ENCODE results near the gene CELF2. TPM values are rescaled to one million over a fixed set of nuclear protein-coding genes. Genes with fewer than 3 reads are reported as not detected.

CELF2 gene
- total and polyA plus RNA-seq, 2 experiments from 2014 or later = 16.6 to 26.9 TPM

DNA sequence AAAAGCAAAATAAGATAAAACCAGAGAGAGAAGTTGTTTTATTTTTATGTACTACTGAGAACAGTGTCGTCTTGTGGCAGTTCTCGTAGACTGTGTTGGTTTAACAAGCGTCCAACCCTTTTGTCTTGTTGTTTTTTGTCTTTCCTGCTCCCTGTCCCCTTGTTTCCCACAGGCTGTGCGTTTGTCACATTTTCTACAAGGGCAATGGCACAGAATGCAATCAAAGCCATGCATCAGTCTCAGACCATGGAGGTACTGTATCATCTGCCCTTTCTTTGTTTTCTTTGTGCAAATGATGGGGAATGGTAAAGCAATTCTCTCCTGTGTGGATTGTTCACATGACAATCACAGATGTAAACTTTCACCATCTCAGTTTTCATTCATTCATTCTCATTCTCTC lies 248.8 kb downstream of the CELF2 start:
- 78% methylated on average over 4 of the region's 4 CpGs for WGBS (ENCODE audit: low lambda C conversion rate, missing lambda C conversion rate)
- TF ChIP-seq, protein P1, sequence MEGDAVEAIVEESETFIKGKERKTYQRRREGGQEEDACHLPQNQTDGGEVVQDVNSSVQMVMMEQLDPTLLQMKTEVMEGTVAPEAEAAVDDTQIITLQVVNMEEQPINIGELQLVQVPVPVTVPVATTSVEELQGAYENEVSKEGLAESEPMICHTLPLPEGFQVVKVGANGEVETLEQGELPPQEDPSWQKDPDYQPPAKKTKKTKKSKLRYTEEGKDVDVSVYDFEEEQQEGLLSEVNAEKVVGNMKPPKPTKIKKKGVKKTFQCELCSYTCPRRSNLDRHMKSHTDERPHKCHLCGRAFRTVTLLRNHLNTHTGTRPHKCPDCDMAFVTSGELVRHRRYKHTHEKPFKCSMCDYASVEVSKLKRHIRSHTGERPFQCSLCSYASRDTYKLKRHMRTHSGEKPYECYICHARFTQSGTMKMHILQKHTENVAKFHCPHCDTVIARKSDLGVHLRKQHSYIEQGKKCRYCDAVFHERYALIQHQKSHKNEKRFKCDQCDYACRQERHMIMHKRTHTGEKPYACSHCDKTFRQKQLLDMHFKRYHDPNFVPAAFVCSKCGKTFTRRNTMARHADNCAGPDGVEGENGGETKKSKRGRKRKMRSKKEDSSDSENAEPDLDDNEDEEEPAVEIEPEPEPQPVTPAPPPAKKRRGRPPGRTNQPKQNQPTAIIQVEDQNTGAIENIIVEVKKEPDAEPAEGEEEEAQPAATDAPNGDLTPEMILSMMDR (IDR thresholded peaks at IDR 0.05; ENCODE audit: poor library complexity) = no peak
- TF ChIP-seq EZH2phosphoT487 (IDR thresholded peaks at IDR 0.05; ENCODE audit: low read depth, severe bottlenecking, unreplicated experiment) (no peak), EZH2 (IDR thresholded peaks at IDR 0.05; ENCODE audit: borderline replicate concordance) (no peak)

DNA sequence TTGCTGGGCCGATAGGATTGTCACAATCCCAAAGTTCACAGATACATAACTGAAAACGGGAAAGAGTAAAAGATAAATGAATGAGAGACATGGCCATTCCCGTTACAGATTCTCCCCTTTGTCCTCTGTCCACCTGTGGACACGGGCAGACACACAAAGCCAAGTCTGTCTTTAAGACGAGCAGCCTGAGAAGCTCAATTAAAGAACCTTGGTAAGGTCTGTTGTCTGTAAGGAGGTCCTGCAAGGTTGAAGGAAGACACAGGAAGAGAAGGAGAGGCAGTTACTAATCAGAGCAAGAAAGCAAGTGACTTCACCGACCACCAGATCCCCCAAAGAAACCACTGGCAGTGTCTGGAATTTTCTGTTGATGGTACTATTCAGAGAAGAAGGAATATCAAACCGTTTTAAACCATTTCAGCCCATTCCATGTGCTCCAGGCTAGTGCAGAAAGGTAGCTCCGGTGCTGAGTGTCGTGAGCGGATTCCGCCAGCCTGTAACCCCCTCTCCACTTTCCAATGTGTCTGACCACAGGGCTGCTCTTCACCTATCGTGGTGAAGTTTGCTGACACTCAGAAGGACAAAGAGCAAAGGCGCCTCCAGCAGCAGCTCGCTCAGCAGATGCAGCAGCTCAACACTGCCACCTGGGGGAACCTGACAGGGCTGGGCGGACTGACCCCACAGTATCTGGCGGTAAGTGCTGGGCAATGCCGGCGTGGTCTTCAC lies 252.6 kb downstream of the CELF2 start:
- DNase-seq (ENCODE audit: low spot score) = peak; percentile 89
- Histone ChIP-seq H3K4me2 (peak overlapping the region; percentile 63), H3K27ac (no peak overlapping the region), H3K4me3 (no peak overlapping the region), H3K9me2 (replicated peaks; ENCODE audit: insufficient read depth) (no peaks in the 10 kb centered on the region), H3K36me3 (replicated peaks; ENCODE audit: insufficient read depth, low read depth) (no peaks in the 10 kb centered on the region), H4K20me1 (ENCODE audit: insufficient read depth, poor library complexity, severe bottlenecking) (no peaks in the 10 kb centered on the region), H3K79me2 (no peaks in the 10 kb centered on the region), H3K27me3 (no peaks in the 10 kb centered on the region), H3K4me1 (ENCODE audit: insufficient read depth) (no peaks in the 10 kb centered on the region), H2AFZ (peak overlapping the region; percentile 41), H3K9me3 (ENCODE audit: low read depth) (no peaks in the 10 kb centered on the region)
- 29% methylated on average over 18 of the region's 18 CpGs for WGBS (ENCODE audit: low lambda C conversion rate, missing lambda C conversion rate)
- TF ChIP-seq EZH2 (IDR thresholded peaks at IDR 0.05; ENCODE audit: borderline replicate concordance) (no peak), EZH2phosphoT487 (IDR thresholded peaks at IDR 0.05; ENCODE audit: low read depth, severe bottlenecking, unreplicated experiment) (no peak)
- TF ChIP-seq, protein P1 (IDR thresholded peaks at IDR 0.05; ENCODE audit: poor library complexity) = peak; percentile 95

More for the DNA sequence above, 248.8 kb downstream of the CELF2 start:
- Histone ChIP-seq H3K9me3 (ENCODE audit: low read depth) (no peaks in the 10 kb centered on the region), H4K20me1 (ENCODE audit: insufficient read depth, poor library complexity, severe bottlenecking) (no peaks in the 10 kb centered on the region), H3K4me2 (no peak overlapping the region), H3K79me2 (no peaks in the 10 kb centered on the region), H2AFZ (no peak overlapping the region), H3K27ac (no peak overlapping the region), H3K36me3 (replicated peaks; ENCODE audit: insufficient read depth, low read depth) (no peaks in the 10 kb centered on the region), H3K4me1 (ENCODE audit: insufficient read depth) (no peaks in the 10 kb centered on the region), H3K4me3 (no peak overlapping the region), H3K27me3 (no peaks in the 10 kb centered on the region), H3K9me2 (replicated peaks; ENCODE audit: insufficient read depth) (no peaks in the 10 kb centered on the region)
- DNase-seq (ENCODE audit: low spot score) = no peak

DNA sequence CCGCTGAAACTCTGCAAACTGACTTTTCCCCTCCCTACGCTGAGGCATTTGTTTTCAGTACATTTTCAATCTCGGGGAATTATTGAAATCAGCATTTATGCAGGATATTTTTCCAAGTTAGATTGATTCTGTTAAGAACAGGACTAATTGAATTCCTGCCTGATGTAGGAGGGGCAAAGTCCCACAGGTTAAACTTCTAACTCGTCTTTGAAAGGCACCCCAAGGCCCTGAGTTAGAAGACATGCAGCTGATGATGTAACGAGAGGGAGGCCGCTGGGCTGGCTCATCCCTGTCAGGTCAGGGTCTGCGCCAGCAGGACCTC lies 253.1 kb downstream of the CELF2 start:
- H3K79me2 ChIP-seq = no peaks in the 10 kb centered on the region
- DNase-seq (ENCODE audit: low spot score) = no peak
- 37% methylated on average over 7 of the region's 7 CpGs for WGBS (ENCODE audit: low lambda C conversion rate, missing lambda C conversion rate)
- H3K4me1 ChIP-seq (ENCODE audit: insufficient read depth) = no peaks in the 10 kb centered on the region
- no peaks in the 10 kb centered on the region for H3K9me2 ChIP-seq (replicated peaks; ENCODE audit: insufficient read depth)
- no peak overlapping the region for H2AFZ ChIP-seq
- H3K27me3 ChIP-seq = no peaks in the 10 kb centered on the region
- H3K9me3 ChIP-seq (ENCODE audit: low read depth) = no peaks in the 10 kb centered on the region
- no peak for TF ChIP-seq EZH2 (IDR thresholded peaks at IDR 0.05; ENCODE audit: borderline replicate concordance)
- TF ChIP-seq EZH2phosphoT487 (IDR thresholded peaks at IDR 0.05; ENCODE audit: low read depth, severe bottlenecking, unreplicated experiment) = no peak
- TF ChIP-seq, protein P1 (IDR thresholded peaks at IDR 0.05; ENCODE audit: poor library complexity) = no peak
- H4K20me1 ChIP-seq (ENCODE audit: insufficient read depth, poor library complexity, severe bottlenecking) = no peaks in the 10 kb centered on the region
- no peak overlapping the region for H3K27ac ChIP-seq
- H3K36me3 ChIP-seq (replicated peaks; ENCODE audit: insufficient read depth, low read depth) = no peaks in the 10 kb centered on the region
- no peak overlapping the region for H3K4me3 ChIP-seq
- peak overlapping the region; percentile 48 for H3K4me2 ChIP-seq

Data from hepatocyte (in vitro differentiated cells).